Measurements from ENCODE around the gene TNFRSF1A.
A peak's percentile ranks its signal among the peaks of the same experiment; 100 is the strongest.

The TNFRSF1A gene

GRCh38 chr12:6374028-6374785, 32.3 kb upstream of the TNFRSF1A start:
- H3K9me3 ChIP-seq (ENCODE audit: control insufficient read depth, low read length): no peaks in the 10 kb centered on the region
- no peak overlapping the region for H3K27ac ChIP-seq (ENCODE audit: insufficient read depth, low read depth, low read length, poor library complexity, severe bottlenecking)
- H3K27me3 ChIP-seq (ENCODE audit: control insufficient read depth, insufficient read depth, low read length, poor library complexity, severe bottlenecking): peaks cover 29% of the 10 kb centered on the region
- 68 to 73% methylated on average over 24 of the region's 24 CpGs for WGBS, 2 experiments
- H3K4me3 ChIP-seq (ENCODE audit: insufficient read depth, low read depth, low read length): no peak overlapping the region
- H3K36me3 ChIP-seq (ENCODE audit: control insufficient read depth, insufficient read depth, low read length): no peaks in the 10 kb centered on the region
- peaks cover 55% of the 10 kb centered on the region for H3K4me1 ChIP-seq (ENCODE audit: control insufficient read depth, insufficient read depth, low read length)

DNA sequence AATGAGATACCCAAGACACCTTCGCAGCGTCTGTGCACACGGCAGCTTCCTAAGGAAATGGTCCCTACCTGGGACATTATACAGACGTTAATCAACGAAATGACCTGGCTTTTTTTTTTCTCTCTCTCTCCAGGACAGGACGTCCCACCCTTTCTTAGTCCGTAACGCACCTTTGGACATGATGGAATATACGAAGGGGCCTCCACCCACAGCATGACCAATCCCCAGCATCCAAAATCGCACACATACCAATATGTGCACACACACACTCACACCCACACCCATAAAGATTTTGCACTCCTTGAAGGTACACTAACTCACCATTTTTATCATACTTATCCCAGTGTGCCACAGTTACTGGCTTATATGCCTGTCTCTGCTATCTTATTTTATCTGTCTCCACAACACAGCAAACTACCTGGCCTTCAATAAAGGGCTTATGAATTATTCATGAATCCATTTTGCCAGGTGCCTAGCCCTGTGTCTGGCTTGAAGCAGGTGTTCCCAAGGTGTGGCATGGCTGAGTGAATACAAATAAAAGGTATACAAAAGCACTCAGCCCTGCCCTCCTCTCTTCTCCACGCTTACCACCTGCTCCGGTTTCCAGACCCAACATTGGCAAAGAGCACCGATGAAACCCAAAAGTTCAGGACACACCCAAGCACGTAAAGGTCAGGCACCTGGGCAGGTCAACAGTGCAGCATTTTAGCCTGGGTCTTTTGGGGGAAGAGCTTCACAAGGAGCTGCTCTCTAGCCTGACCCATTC, 31.3 kb upstream of the TNFRSF1A start:
- WGBS, 2 experiments: 41 to 49% methylated on average over 14 of the region's 14 CpGs
- Histone ChIP-seq H3K4me3 (ENCODE audit: insufficient read depth, low read depth, low read length) (no peak overlapping the region), H3K4me1 (ENCODE audit: control insufficient read depth, insufficient read depth, low read length) (peaks cover 55% of the 10 kb centered on the region)

DNA sequence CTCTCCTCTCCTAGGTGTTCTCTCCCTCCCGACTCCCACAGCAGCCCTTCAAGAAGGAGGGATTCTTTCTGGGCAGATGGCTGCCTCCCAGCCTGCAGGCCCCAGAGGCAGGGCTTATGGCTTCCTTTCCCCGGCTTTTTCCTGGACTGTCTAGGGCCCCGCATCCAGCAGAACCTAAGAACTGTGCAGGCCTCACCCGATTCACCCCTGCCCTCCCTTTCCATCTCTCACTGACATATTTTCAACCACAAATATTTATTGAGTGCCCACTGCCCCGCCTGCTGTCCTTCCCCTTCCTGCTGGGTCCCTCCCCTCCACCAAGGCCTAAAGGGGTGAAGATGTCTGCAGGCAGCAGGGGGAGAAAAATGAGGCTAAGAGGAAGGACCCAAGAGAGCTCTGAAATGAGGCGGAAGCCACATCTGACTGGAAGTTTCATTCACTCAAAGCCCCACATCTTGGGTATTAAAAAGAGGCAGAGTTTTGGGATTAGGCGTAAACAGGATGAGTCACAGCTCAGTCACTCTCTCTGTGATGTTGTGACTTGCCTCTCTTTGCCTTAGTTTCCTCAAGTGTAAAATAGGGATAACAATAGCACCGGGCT, 30.6 kb upstream of the TNFRSF1A start:
- no peaks in the 10 kb centered on the region for H3K9me3 ChIP-seq (ENCODE audit: control insufficient read depth, low read length)
- no peaks in the 10 kb centered on the region for H3K36me3 ChIP-seq (ENCODE audit: control insufficient read depth, insufficient read depth, low read length)
- peaks cover 55% of the 10 kb centered on the region for H3K4me1 ChIP-seq (ENCODE audit: control insufficient read depth, insufficient read depth, low read length)
- H3K4me3 ChIP-seq (ENCODE audit: insufficient read depth, low read depth, low read length): no peak overlapping the region
- peaks cover 29% of the 10 kb centered on the region for H3K27me3 ChIP-seq (ENCODE audit: control insufficient read depth, insufficient read depth, low read length, poor library complexity, severe bottlenecking)
- no peak overlapping the region for H3K27ac ChIP-seq (ENCODE audit: insufficient read depth, low read depth, low read length, poor library complexity, severe bottlenecking)
- 37 to 39% methylated on average over 7 to 8 of the region's 8 CpGs for WGBS, 2 experiments

More for the DNA sequence above, 31.3 kb upstream of the TNFRSF1A start:
- no peaks in the 10 kb centered on the region for H3K9me3 ChIP-seq (ENCODE audit: control insufficient read depth, low read length)
- H3K36me3 ChIP-seq (ENCODE audit: control insufficient read depth, insufficient read depth, low read length): no peaks in the 10 kb centered on the region
- peaks cover 29% of the 10 kb centered on the region for H3K27me3 ChIP-seq (ENCODE audit: control insufficient read depth, insufficient read depth, low read length, poor library complexity, severe bottlenecking)
- no peak overlapping the region for H3K27ac ChIP-seq (ENCODE audit: insufficient read depth, low read depth, low read length, poor library complexity, severe bottlenecking)

- H3K36me3 ChIP-seq (ENCODE audit: control insufficient read depth, insufficient read depth, low read length): no peaks in the 10 kb centered on the region
- H3K27me3 ChIP-seq (ENCODE audit: control insufficient read depth, insufficient read depth, low read length, poor library complexity, severe bottlenecking): peaks cover 26% of the 10 kb centered on the region
- WGBS, 2 experiments: 5 to 6% methylated on average over 9 of the region's 15 CpGs
- H3K4me1 ChIP-seq (ENCODE audit: control insufficient read depth, insufficient read depth, low read length): peaks cover 45% of the 10 kb centered on the region
- peak overlapping the region; percentile 40 for H3K27ac ChIP-seq (ENCODE audit: insufficient read depth, low read depth, low read length, poor library complexity, severe bottlenecking)
- no peaks in the 10 kb centered on the region for H3K9me3 ChIP-seq (ENCODE audit: control insufficient read depth, low read length)
- no peak overlapping the region for H3K4me3 ChIP-seq (ENCODE audit: insufficient read depth, low read depth, low read length)
Observed at GRCh38 chr12:6370994-6371754, 29.3 kb upstream of the TNFRSF1A start.

GRCh38 chr12:6370576-6370935, 28.7 kb upstream of the TNFRSF1A start:
- Histone ChIP-seq H3K4me1 (ENCODE audit: control insufficient read depth, insufficient read depth, low read length) (peaks cover 38% of the 10 kb centered on the region), H3K9me3 (ENCODE audit: control insufficient read depth, low read length) (no peaks in the 10 kb centered on the region), H3K36me3 (ENCODE audit: control insufficient read depth, insufficient read depth, low read length) (no peaks in the 10 kb centered on the region), H3K4me3 (ENCODE audit: insufficient read depth, low read depth, low read length) (no peak overlapping the region), H3K27ac (ENCODE audit: insufficient read depth, low read depth, low read length, poor library complexity, severe bottlenecking) (no peak overlapping the region), H3K27me3 (ENCODE audit: control insufficient read depth, insufficient read depth, low read length, poor library complexity, severe bottlenecking) (peaks cover 20% of the 10 kb centered on the region)
- 68 to 79% methylated on average over 4 of the region's 4 CpGs for WGBS, 2 experiments

- Histone ChIP-seq H3K27me3 (ENCODE audit: control insufficient read depth, insufficient read depth, low read length, poor library complexity, severe bottlenecking) (peaks cover 14% of the 10 kb centered on the region), H3K4me1 (ENCODE audit: control insufficient read depth, insufficient read depth, low read length) (peaks cover 33% of the 10 kb centered on the region), H3K36me3 (ENCODE audit: control insufficient read depth, insufficient read depth, low read length) (no peaks in the 10 kb centered on the region), H3K9me3 (ENCODE audit: control insufficient read depth, low read length) (no peaks in the 10 kb centered on the region), H3K4me3 (ENCODE audit: insufficient read depth, low read depth, low read length) (no peak overlapping the region), H3K27ac (ENCODE audit: insufficient read depth, low read depth, low read length, poor library complexity, severe bottlenecking) (no peak overlapping the region)
- WGBS, 2 experiments: 81% methylated on average over 9 of the region's 9 CpGs
Observed at GRCh38 chr12:6369916-6370575, 28.2 kb upstream of the TNFRSF1A start.

DNA sequence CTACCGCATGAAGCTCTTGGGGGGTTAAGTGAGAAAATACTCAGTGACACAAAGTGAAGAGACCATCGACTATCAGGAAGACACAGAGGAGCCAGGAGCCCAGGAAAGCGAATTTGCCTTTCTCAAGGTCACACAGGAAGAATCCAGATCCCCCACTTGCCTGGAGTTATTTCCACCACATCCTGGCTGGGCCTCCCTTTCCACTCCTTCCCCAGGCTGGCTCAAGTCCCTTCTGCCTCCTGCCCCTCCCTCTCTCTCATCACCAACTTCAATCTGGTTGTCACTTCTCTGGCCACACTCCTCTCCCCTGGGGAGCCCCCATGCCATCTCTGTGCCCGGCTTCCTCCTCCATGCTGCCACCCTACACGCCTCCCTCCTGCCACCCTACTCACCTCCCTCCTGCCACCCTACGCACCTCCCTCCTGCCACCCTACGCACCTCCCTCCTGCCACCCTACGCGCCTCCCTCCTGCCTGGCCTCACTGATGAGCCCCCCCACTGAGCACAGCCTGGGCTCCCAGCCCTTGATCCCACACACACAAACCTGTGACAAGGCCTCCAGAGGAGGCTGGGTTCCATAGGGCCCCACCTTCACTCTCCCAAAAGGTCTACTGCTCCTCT, 27.1 kb upstream of the TNFRSF1A start:
- H3K4me3 ChIP-seq (ENCODE audit: insufficient read depth, low read depth, low read length): no peak overlapping the region
- peaks cover 25% of the 10 kb centered on the region for H3K4me1 ChIP-seq (ENCODE audit: control insufficient read depth, insufficient read depth, low read length)
- no peaks in the 10 kb centered on the region for H3K36me3 ChIP-seq (ENCODE audit: control insufficient read depth, insufficient read depth, low read length)
- WGBS, 2 experiments: 89% methylated on average over 9 of the region's 9 CpGs
- H3K9me3 ChIP-seq (ENCODE audit: control insufficient read depth, low read length): no peaks in the 10 kb centered on the region
- peaks cover 4% of the 10 kb centered on the region for H3K27me3 ChIP-seq (ENCODE audit: control insufficient read depth, insufficient read depth, low read length, poor library complexity, severe bottlenecking)
- H3K27ac ChIP-seq (ENCODE audit: insufficient read depth, low read depth, low read length, poor library complexity, severe bottlenecking): no peak overlapping the region

DNA sequence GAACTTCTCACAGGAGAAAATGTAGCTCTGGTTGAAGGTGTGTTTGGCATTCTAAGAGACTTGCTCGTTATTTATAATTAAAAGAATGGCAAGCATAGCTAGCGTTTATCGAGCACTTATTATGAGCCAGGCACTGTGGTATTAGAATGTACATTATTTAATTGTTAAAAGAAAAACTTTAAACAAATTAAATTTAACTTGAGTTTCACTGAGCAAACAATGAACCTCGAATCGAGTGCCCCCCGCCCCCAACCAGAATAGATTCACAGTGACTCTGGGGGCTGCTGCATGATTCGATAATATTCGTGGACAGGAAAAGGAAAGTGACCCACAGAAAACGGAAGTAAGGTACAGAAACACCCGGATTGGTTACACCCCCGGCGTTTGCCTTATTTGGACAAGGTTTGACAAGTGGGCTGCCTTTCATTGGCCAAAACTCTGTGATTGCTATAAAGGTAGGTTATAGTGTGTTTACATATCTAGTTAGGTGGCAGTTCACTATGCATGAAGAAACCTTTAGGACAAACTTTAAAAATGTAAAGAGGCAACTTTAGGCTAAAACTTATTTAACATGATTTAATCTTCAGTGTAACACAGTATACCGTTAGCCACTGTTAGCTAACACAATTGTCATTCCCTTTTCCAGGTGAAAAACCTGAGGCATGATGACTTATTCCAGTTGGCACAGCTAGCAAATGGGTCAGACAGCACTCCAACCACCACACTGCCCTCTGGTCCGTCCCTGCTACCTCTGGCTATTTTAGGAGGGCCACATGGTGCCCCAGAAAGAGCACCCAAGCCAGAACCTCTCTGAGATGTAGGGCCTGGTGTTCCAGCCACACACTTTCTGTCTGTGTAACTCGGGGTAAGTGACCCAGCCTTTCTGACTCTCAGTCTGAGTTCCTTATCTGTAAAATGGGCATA, 26.4 kb upstream of the TNFRSF1A start:
- 90 to 91% methylated on average over 15 of the region's 15 CpGs for WGBS, 2 experiments
- no peaks in the 10 kb centered on the region for H3K27me3 ChIP-seq (ENCODE audit: control insufficient read depth, insufficient read depth, low read length, poor library complexity, severe bottlenecking)
- H3K27ac ChIP-seq (ENCODE audit: insufficient read depth, low read depth, low read length, poor library complexity, severe bottlenecking): no peak overlapping the region
- no peak overlapping the region for H3K4me3 ChIP-seq (ENCODE audit: insufficient read depth, low read depth, low read length)
- H3K36me3 ChIP-seq (ENCODE audit: control insufficient read depth, insufficient read depth, low read length): no peaks in the 10 kb centered on the region
- no peaks in the 10 kb centered on the region for H3K9me3 ChIP-seq (ENCODE audit: control insufficient read depth, low read length)
- peaks cover 18% of the 10 kb centered on the region for H3K4me1 ChIP-seq (ENCODE audit: control insufficient read depth, insufficient read depth, low read length)

Data from ectodermal cell (in vitro differentiated cells).